Myocyte (in vitro differentiated cells): Measurements from ENCODE around the gene TBCEL. TPM values are rescaled to one million over a fixed set of nuclear protein-coding genes. Genes with fewer than 3 reads are reported as not detected.

Experiments
- DNase-seq: peaks from one replicate; pipeline ENCODE4 v3.0.0-alpha.2; 2012; ENCODE audit warnings: low read depth
- total RNA-seq: library from RNA; depleted of rRNA; stranded (reverse); fragments of >200 nt; gene quantifications from 2 replicates; pipeline ENCODE4 v1.2.3, GENCODE V29; 2014

The TBCEL gene
- total RNA-seq, 1 donor from 2014 or later: 37.7 TPM

DNA sequence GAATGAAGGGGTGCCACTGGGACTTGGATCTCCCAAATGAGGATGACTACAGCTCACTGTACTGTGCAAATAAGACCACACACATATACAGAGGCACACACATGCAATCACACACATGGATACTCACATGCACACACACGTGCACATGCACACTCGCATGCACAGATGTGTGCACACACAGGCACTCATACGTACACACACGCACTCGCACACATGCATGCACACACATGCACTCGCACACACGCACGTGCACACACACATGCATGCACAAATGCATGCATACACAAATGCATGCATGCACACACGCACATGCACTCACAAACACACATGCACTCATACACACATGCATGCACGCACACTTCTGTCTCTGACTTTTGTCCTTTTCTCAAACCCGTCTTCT is 113.1 kb downstream of the TBCEL start:
- DNase-seq: no peak

DNA sequence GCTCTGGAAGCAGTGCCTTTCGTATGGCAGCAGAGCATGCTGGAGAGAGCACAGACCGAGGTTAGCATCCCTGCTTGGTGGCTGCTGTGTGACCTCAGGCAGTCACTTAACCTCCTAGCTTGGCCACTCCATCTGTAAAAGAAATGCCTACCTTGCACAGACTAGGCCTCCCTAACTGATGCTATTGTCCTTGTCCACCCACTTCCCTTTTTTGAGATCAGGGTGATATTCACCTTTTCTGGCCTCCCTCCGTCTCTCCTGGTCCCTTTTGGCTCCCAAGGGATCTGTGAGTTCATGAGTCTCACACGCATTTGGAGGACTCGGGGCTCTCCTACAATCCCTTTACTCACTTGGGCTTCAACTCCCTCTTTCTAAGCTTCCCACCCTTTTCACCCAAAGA is 114.4 kb downstream of the TBCEL start:
- DNase-seq: no peak

DNA sequence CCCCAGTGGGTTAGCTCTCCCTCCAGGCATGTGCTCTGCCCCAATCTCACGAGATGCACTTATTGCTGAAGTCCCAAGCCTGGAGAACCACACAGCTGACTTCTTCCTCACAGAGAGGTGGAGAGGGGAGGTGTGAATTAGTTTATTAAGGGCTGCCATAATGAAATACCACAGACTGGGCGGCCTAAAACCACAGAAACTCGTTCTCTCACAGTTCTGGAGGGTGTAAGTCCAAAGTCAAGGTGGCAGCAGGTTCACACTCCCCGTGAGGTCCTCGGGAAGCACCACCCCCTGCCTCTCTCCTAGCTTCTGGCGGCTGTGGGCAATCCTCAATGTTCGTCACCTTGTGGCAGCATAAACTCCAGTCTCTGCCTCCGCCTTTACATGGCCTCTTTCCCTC is 116.5 kb downstream of the TBCEL start:
- no peak for DNase-seq

Other genes starting within 250 kb of the TBCEL start
- 0.70 and 1.2 TPM in 2 replicates for gene TECTA, start 77.1 kb downstream of the TBCEL start, total RNA-seq